Naive thymus-derived CD8-positive, alpha-beta T cell (primary cell): ENCODE results near the gene MGAT4A. TPM values are rescaled to one million over a fixed set of nuclear protein-coding genes. Genes with fewer than 3 reads are reported as not detected.
A peak's percentile ranks its signal among the peaks of the same experiment; 100 is the strongest.
"Not testable (repeated sequence)": the region's sequence is repeated elsewhere in the genome, so short reads cannot be mapped to it uniquely, and the experiment has no call there.

Experiments
- ATAC-seq, 2 donors: fragments of 150-1000 bp; cut with Tn5 transposase in 1 of 2; sonication (Bioruptor Pico), chemical (Tn5 transposase) in 1 of 2; 1 replicate in 1 of 2; 2 replicates in 1 of 2; pipeline ENCODE4 v1.10.0; 2021; ENCODE audit warnings: mild to moderate bottlenecking in 2 of 2, moderate library complexity in 2 of 2
- POLR2A ChIA-PET: fragments of 350-600 bp; sonication (Branson Sonifier 250); formaldehyde crosslinking; loops from one replicate; lab custom pipeline; 2021; ENCODE audit warnings: antibody characterized with exemption; lab: Charles Lee
- DNase-seq, 10 donors: peaks; one replicate each; pipeline versions ENCODE4 v3.0.0 to v3.0.0-alpha.2; 2020 to 2022
- H3K27ac Mint-ChIP-seq, 10 donors: one replicate each; pipeline ENCODE4 v1.8.0; 2020 to 2022; ENCODE audit warnings: mild to moderate bottlenecking in 10 of 10, mixed read lengths in 10 of 10, moderate library complexity in 4 of 10, inconsistent platforms in 1 of 10
- H3K27me3 Mint-ChIP-seq, 5 donors: one replicate each; pipeline ENCODE4 v1.8.0; 2021 to 2022; ENCODE audit warnings: mixed read lengths in 5 of 5
- H3K36me3 Mint-ChIP-seq, 3 donors: one replicate each; pipeline ENCODE4 v1.8.0; 2020 to 2022; ENCODE audit warnings: mixed read lengths in 3 of 3, mild to moderate bottlenecking in 2 of 3, inconsistent platforms in 1 of 3
- H3K4me1 Mint-ChIP-seq, 4 donors: one replicate each; pipeline ENCODE4 v1.8.0; 2021 to 2022; ENCODE audit warnings: mixed read lengths in 4 of 4
- H3K4me3 Mint-ChIP-seq, 10 donors: one replicate each; pipeline ENCODE4 v1.8.0; 2020 to 2022; ENCODE audit warnings: mild to moderate bottlenecking in 10 of 10, mixed read lengths in 10 of 10, moderate library complexity in 6 of 10, inconsistent platforms in 1 of 10
- H3K9me3 Mint-ChIP-seq, 9 donors: one replicate each; pipeline ENCODE4 v1.8.0; 2020 to 2022; ENCODE audit warnings: mixed read lengths in 9 of 9, mild to moderate bottlenecking in 3 of 9, inconsistent platforms in 1 of 9, moderate library complexity in 1 of 9
- polyA plus RNA-seq, 3 donors: library from polyadenylated mRNA; unstranded; fragments of 300-500 nt; fragmentation: Illumina TruSeq; gene quantifications; one replicate each; pipeline ENCODE4 v1.2.3, GENCODE V29; 2021
- total RNA-seq, 8 experiments: library from RNA in 2 of 8; stranded (reverse) in 2 of 8; gene quantifications; one replicate each; pipeline ENCODE4 v1.2.3 and lab custom pipeline; 2021 to 2026

Gene MGAT4A
- total and polyA plus RNA-seq, 5 experiments from 2014 or later = 285 to 350 (median 295) TPM

- ATAC-seq (no peak), DNase-seq (peak in 2 of 10 donors; percentile 35 to 39)
- POLR2A ChIA-PET = interaction anchor here (1.3 to 8.7 kb wide), 4 partner anchors 11 to 103 kb away, joined by 5 to 189 read pairs (median 72); partner anchors contain the start of gene MGAT4A
- peak overlapping the region; percentile 83 to 99 (median 94) for H3K27ac Mint-ChIP-seq
- H3K9me3 Mint-ChIP-seq = no peaks in the 10 kb centered on the region
- no peaks in the 10 kb centered on the region for H3K27me3 Mint-ChIP-seq
- peak overlapping the region; percentile 30 to 71 (median 47) for H3K4me3 Mint-ChIP-seq
- H3K4me1 Mint-ChIP-seq = peaks cover 35 to 74% (median 70%) of the 10 kb centered on the region in 4 donors
- no peaks in the 10 kb centered on the region for H3K36me3 Mint-ChIP-seq
These were observed 28.4 kb upstream of the MGAT4A start for GRCh38 chr2:98759338-98759737.

GRCh38 chr2:98757904-98758421 lies 27.0 kb upstream of the MGAT4A start:
- peak; percentile 33 to 80 (median 60) for DNase-seq
- POLR2A ChIA-PET = interaction anchor here (0.5 to 8.7 kb wide), 7 partner anchors 12 to 1494 kb away, joined by 3 to 189 read pairs (median 3); partner anchors contain the start of gene MGAT4A
- Mint-ChIP-seq H3K36me3 (no peaks in the 10 kb centered on the region), H3K4me1 (peaks cover 44 to 82% (median 69%) of the 10 kb centered on the region in 4 donors), H3K9me3 (no peaks in the 10 kb centered on the region), H3K27me3 (no peaks in the 10 kb centered on the region), H3K4me3 (peak overlapping the region; percentile 70 to 90 (median 84)), H3K27ac (peak overlapping the region; percentile 94 to 99 (median 96))
- ATAC-seq = peak; percentile 82 to 86

GRCh38 chr2:98753801-98754200 lies 22.9 kb upstream of the MGAT4A start:
- H3K4me1 Mint-ChIP-seq = peaks cover 33 to 71% (median 50%) of the 10 kb centered on the region in 4 donors

GRCh38 chr2:98752711-98753110 lies 21.8 kb upstream of the MGAT4A start:
- H3K4me1 Mint-ChIP-seq = peaks cover 29 to 64% (median 50%) of the 10 kb centered on the region in 4 donors
- H3K4me3 Mint-ChIP-seq = peak overlapping the region in 1 of 10 donors; percentile 7
- H3K9me3 Mint-ChIP-seq, H3K27ac Mint-ChIP-seq, DNase-seq, H3K27me3 Mint-ChIP-seq, ATAC-seq, H3K36me3 Mint-ChIP-seq: not testable (repeated sequence)
- POLR2A ChIA-PET = interaction anchor here (0.8 to 1.2 kb wide), 3 partner anchors 15 to 22 kb away, joined by 3 read pairs; partner anchors contain the start of gene MGAT4A

More at GRCh38 chr2:98753801-98754200, 22.9 kb upstream of the MGAT4A start:
- POLR2A ChIA-PET = interaction anchor here (1.0 to 1.3 kb wide), 2 partner anchors 11 to 17 kb away, joined by 3 to 5 read pairs; no protein-coding TSS in a partner anchor
- H3K27me3 Mint-ChIP-seq = no peaks in the 10 kb centered on the region
- DNase-seq = no peak
- H3K36me3 Mint-ChIP-seq = peaks cover 0 to 2% (median 0%) of the 10 kb centered on the region in 3 donors
- no peak for ATAC-seq
- H3K27ac Mint-ChIP-seq = peak overlapping the region in 3 of 10 donors; percentile 53 to 71 (median 68)
- H3K4me3 Mint-ChIP-seq = no peak overlapping the region
- H3K9me3 Mint-ChIP-seq = no peaks in the 10 kb centered on the region

- DNase-seq (no peak), ATAC-seq (no peak)
- H3K36me3 Mint-ChIP-seq = peaks cover 0 to 2% (median 0%) of the 10 kb centered on the region in 3 donors
- H3K4me3 Mint-ChIP-seq = no peak overlapping the region
- peaks cover 25 to 56% (median 45%) of the 10 kb centered on the region in 4 donors for H3K4me1 Mint-ChIP-seq
- peak overlapping the region in 1 of 10 donors; percentile 57 for H3K27ac Mint-ChIP-seq
- POLR2A ChIA-PET = interaction anchor here (0.8 kb wide), 1 partner anchor 16 kb away, joined by 3 read pairs; no protein-coding TSS in a partner anchor
- no peaks in the 10 kb centered on the region for H3K9me3 Mint-ChIP-seq
- no peaks in the 10 kb centered on the region for H3K27me3 Mint-ChIP-seq
These were observed 20.8 kb upstream of the MGAT4A start for GRCh38 chr2:98751748-98752147.

GRCh38 chr2:98750593-98751282 lies 19.8 kb upstream of the MGAT4A start:
- Mint-ChIP-seq H3K4me1 (peaks cover 25 to 57% (median 44%) of the 10 kb centered on the region in 4 donors), H3K27ac (peak overlapping the region in 2 of 10 donors; percentile 13 to 35), H3K4me3 (no peak overlapping the region), H3K36me3 (peaks cover 0 to 2% (median 0%) of the 10 kb centered on the region in 3 donors), H3K9me3 (no peaks in the 10 kb centered on the region), H3K27me3 (no peaks in the 10 kb centered on the region)
- no peak for ATAC-seq
- no peak for DNase-seq
- POLR2A ChIA-PET = interaction anchor here (4.6 kb wide), 1 partner anchor 20 kb away, joined by 23 read pairs; the partner anchor contains the start of gene MGAT4A

- Mint-ChIP-seq H3K27ac (peak overlapping the region in 8 of 10 donors; percentile 9 to 84 (median 63)), H3K27me3 (no peaks in the 10 kb centered on the region), H3K4me3 (peak overlapping the region in 3 of 10 donors; percentile 1 to 30 (median 2)), H3K4me1 (peaks cover 24 to 55% (median 53%) of the 10 kb centered on the region in 4 donors), H3K36me3 (peaks cover 0 to 2% (median 1%) of the 10 kb centered on the region in 3 donors), H3K9me3 (peaks cover 0 to 2% (median 0%) of the 10 kb centered on the region in 9 donors)
- ATAC-seq (peak in 1 of 2 donors; percentile 25), DNase-seq (no peak)
- POLR2A ChIA-PET = interaction anchor here (0.7 to 21.6 kb wide), 4 partner anchors 9 to 22 kb away, joined by 4 to 189 read pairs (median 14); partner anchors contain the start of gene MGAT4A
These were observed 18.1 kb upstream of the MGAT4A start for GRCh38 chr2:98749066-98749450.

GRCh38 chr2:98748292-98749065 lies 17.5 kb upstream of the MGAT4A start:
- Mint-ChIP-seq H3K27me3 (no peaks in the 10 kb centered on the region), H3K4me3 (peak overlapping the region in 2 of 10 donors; percentile 1 to 30), H3K4me1 (peaks cover 26 to 56% (median 54%) of the 10 kb centered on the region in 4 donors), H3K36me3 (peaks cover 0 to 2% (median 1%) of the 10 kb centered on the region in 3 donors), H3K27ac (peak overlapping the region in 8 of 10 donors; percentile 25 to 70 (median 63)), H3K9me3 (peaks cover 0 to 2% (median 0%) of the 10 kb centered on the region in 9 donors)
- ATAC-seq (no peak), DNase-seq (no peak)
- POLR2A ChIA-PET = interaction anchor here (0.7 to 21.6 kb wide), 7 partner anchors 10 to 23 kb away, joined by 3 to 189 read pairs (median 5); partner anchors contain the start of gene MGAT4A

GRCh38 chr2:98747888-98748287 lies 17.0 kb upstream of the MGAT4A start:
- peak overlapping the region in 2 of 10 donors; percentile 14 to 20 for H3K4me3 Mint-ChIP-seq
- H3K4me1 Mint-ChIP-seq = peaks cover 22 to 61% (median 53%) of the 10 kb centered on the region in 4 donors
- H3K27me3 Mint-ChIP-seq = no peaks in the 10 kb centered on the region
- DNase-seq = no peak
- no peak for ATAC-seq
- H3K27ac Mint-ChIP-seq = peak overlapping the region in 4 of 10 donors; percentile 25 to 37 (median 33)
- H3K36me3 Mint-ChIP-seq = peaks cover 0 to 2% (median 1%) of the 10 kb centered on the region in 3 donors
- POLR2A ChIA-PET = interaction anchor here (0.8 to 21.6 kb wide), 6 partner anchors 11 to 23 kb away, joined by 3 to 189 read pairs (median 4); partner anchors contain the start of gene MGAT4A
- H3K9me3 Mint-ChIP-seq = peaks cover 0 to 2% (median 0%) of the 10 kb centered on the region in 9 donors

- peak overlapping the region in 1 of 10 donors; percentile 25 for H3K27ac Mint-ChIP-seq
- DNase-seq (no peak), ATAC-seq (no peak)
- H3K9me3 Mint-ChIP-seq = peaks cover 0 to 2% (median 0%) of the 10 kb centered on the region in 9 donors
- no peak overlapping the region for H3K4me3 Mint-ChIP-seq
- peaks cover 0 to 2% (median 1%) of the 10 kb centered on the region in 3 donors for H3K36me3 Mint-ChIP-seq
- POLR2A ChIA-PET = interaction anchor here (0.5 to 21.6 kb wide), 4 partner anchors 11 to 82 kb away, joined by 3 to 189 read pairs (median 8); no protein-coding TSS in a partner anchor
- H3K27me3 Mint-ChIP-seq = no peaks in the 10 kb centered on the region
- peaks cover 22 to 66% (median 59%) of the 10 kb centered on the region in 4 donors for H3K4me1 Mint-ChIP-seq
These were observed 15.5 kb upstream of the MGAT4A start for GRCh38 chr2:98746426-98746825.

- ATAC-seq (peak in 1 of 2 donors; percentile 17), DNase-seq (no peak)
- Mint-ChIP-seq H3K27me3 (no peaks in the 10 kb centered on the region), H3K36me3 (peaks cover 0 to 1% (median 0%) of the 10 kb centered on the region in 3 donors), H3K9me3 (peaks cover 0 to 2% (median 0%) of the 10 kb centered on the region in 9 donors), H3K27ac (peak overlapping the region in 7 of 10 donors; percentile 18 to 86 (median 71)), H3K4me3 (peak overlapping the region in 3 of 10 donors; percentile 7 to 49 (median 48)), H3K4me1 (peaks cover 28 to 69% (median 58%) of the 10 kb centered on the region in 4 donors)
- POLR2A ChIA-PET = interaction anchor here (0.9 to 21.6 kb wide), 7 partner anchors 9 to 40 kb away, joined by 4 to 189 read pairs (median 12); partner anchors contain the start of gene MGAT4A
These were observed 13.7 kb upstream of the MGAT4A start for GRCh38 chr2:98744595-98744994.
